Suprapubic skin (tissue), 4 donors: ENCODE results near the gene LCTL.

Experiments
- EP300 ChIP-seq: sonication (generic); formaldehyde crosslinking; IDR thresholded peaks from one replicate; pipeline ENCODE4 v1.6.1; 2017; ENCODE audit warnings: antibody characterized with exemption
- POLR2AphosphoS5 ChIP-seq, 3 donors: sonication (generic); formaldehyde crosslinking; IDR thresholded peaks; one replicate each; pipeline ENCODE4 v1.6.1; 2017; ENCODE audit warnings: antibody characterized with exemption in 3 of 3
- TF ChIP-seq, protein P1 (sequence below), 2 donors: fragments of 200-600 bp in 1 of 2; fragments of 450-650 bp in 1 of 2; sonication (generic) in 1 of 2; IDR thresholded peaks; one replicate each; pipeline ENCODE4 v1.5.1; 2016 to 2019; ENCODE audit warnings: antibody characterized with exemption in 2 of 2, mild to moderate bottlenecking in 1 of 2, moderate library complexity in 1 of 2

GRCh38 chr15:66598095-66598815 is 32.5 kb upstream of the LCTL start:
- TF ChIP-seq EP300, result no peak
- TF ChIP-seq, protein P1, sequence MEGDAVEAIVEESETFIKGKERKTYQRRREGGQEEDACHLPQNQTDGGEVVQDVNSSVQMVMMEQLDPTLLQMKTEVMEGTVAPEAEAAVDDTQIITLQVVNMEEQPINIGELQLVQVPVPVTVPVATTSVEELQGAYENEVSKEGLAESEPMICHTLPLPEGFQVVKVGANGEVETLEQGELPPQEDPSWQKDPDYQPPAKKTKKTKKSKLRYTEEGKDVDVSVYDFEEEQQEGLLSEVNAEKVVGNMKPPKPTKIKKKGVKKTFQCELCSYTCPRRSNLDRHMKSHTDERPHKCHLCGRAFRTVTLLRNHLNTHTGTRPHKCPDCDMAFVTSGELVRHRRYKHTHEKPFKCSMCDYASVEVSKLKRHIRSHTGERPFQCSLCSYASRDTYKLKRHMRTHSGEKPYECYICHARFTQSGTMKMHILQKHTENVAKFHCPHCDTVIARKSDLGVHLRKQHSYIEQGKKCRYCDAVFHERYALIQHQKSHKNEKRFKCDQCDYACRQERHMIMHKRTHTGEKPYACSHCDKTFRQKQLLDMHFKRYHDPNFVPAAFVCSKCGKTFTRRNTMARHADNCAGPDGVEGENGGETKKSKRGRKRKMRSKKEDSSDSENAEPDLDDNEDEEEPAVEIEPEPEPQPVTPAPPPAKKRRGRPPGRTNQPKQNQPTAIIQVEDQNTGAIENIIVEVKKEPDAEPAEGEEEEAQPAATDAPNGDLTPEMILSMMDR (IDR thresholded peaks at IDR 0.05), result no peak
- TF ChIP-seq POLR2AphosphoS5 (IDR thresholded peaks at IDR 0.05), result no peak
